MCF 10A (cell line): ENCODE data around the gene ZMIZ1. TPM values are rescaled to one million over a fixed set of nuclear protein-coding genes. Genes with fewer than 3 reads are reported as not detected.

Source experiments
- BruUV-seq: library from RNA; stranded (reverse); fragments of 400-500 nt; replicated peaks from 2 replicates; lab custom pipeline; 2021; lab: Mats Ljungman, UMichigan
- CTCF ChIA-PET: fragments of 300-600 bp; sonication (Branson Sonifier 250); formaldehyde crosslinking; extraction: SDS; loops from one replicate; lab custom pipeline; 2021; ENCODE audit warnings: antibody characterized with exemption, inconsistent platforms; lab: Yijun Ruan, JAX
- POLR2A ChIA-PET: fragments of 300-600, 350-650 bp; sonication (Branson Sonifier 250); formaldehyde crosslinking; extraction: SDS; loops from one replicate; lab custom pipeline; 2020; ENCODE audit warnings: antibody characterized with exemption, inconsistent platforms; lab: Yijun Ruan, JAX
- DNase-seq: peaks from one replicate; pipeline ENCODE4 v3.0.0-alpha.2; 2018; ENCODE audit not compliant: unreplicated experiment
- H3K27ac Mint-ChIP-seq: one replicate; pipeline ENCODE4 v1.8.0; 2022; ENCODE audit warnings: mild to moderate bottlenecking, low read depth, mixed read lengths; ENCODE audit not compliant: unreplicated experiment
- H3K27me3 Mint-ChIP-seq: one replicate; pipeline ENCODE4 v1.8.0; 2022; ENCODE audit warnings: mixed read lengths; ENCODE audit not compliant: insufficient read depth, unreplicated experiment
- H3K36me3 Mint-ChIP-seq: one replicate; pipeline ENCODE4 v1.8.0; 2022; ENCODE audit warnings: mild to moderate bottlenecking, moderate library complexity, mixed read lengths; ENCODE audit not compliant: insufficient read depth, unreplicated experiment
- H3K4me1 Mint-ChIP-seq: one replicate; pipeline ENCODE4 v1.8.0; 2022; ENCODE audit warnings: mixed read lengths; ENCODE audit not compliant: insufficient read depth, unreplicated experiment
- H3K4me3 Mint-ChIP-seq: one replicate; pipeline ENCODE4 v1.8.0; 2022; ENCODE audit warnings: mild to moderate bottlenecking, moderate library complexity, mixed read lengths; ENCODE audit not compliant: unreplicated experiment
- H3K9me3 Mint-ChIP-seq: one replicate; pipeline ENCODE4 v1.8.0; 2022; ENCODE audit warnings: mixed read lengths; ENCODE audit not compliant: unreplicated experiment
- intact Hi-C: fragments of 100-400 bp; cut with micrococcal nuclease; formaldehyde crosslinking; loops from 2 replicates; pipeline ENCODE4 v1.14.1; 2022
- total RNA-seq: library from RNA; stranded (reverse); gene quantifications from 2 replicates; pipeline ENCODE4 v1.2.3, GENCODE V29; 2022
- TF ChIP-seq, protein P1 (sequence below): fragments of 200-600 bp; IDR thresholded peaks from one replicate; pipeline ENCODE4 v1.8.0; 2022; ENCODE audit warnings: antibody characterized with exemption, mild to moderate bottlenecking; ENCODE audit not compliant: unreplicated experiment

Gene ZMIZ1
- total RNA-seq, 1 experiment from 2014 or later = 15.5 TPM

- POLR2A ChIA-PET = interaction anchor here (0.6 to 1.9 kb wide), 4 partner anchors 8 to 49 kb away, joined by 3 to 7 read pairs (median 4); no protein-coding TSS in a partner anchor
Observed at GRCh38 chr10:79128241-79128922, 59.6 kb downstream of the ZMIZ1 start.

GRCh38 chr10:79128923-79129305 is 60.1 kb downstream of the ZMIZ1 start:
- no peak overlapping the region for H3K4me3 Mint-ChIP-seq
- peaks cover 17% of the 10 kb centered on the region for H3K4me1 Mint-ChIP-seq
- CTCF ChIA-PET = interaction anchor here (0.5 to 1.7 kb wide), 2 partner anchors 14 to 17 kb away, joined by 3 to 5 read pairs; no protein-coding TSS in a partner anchor
- H3K27ac Mint-ChIP-seq = no peak overlapping the region
- TF ChIP-seq, protein P1, sequence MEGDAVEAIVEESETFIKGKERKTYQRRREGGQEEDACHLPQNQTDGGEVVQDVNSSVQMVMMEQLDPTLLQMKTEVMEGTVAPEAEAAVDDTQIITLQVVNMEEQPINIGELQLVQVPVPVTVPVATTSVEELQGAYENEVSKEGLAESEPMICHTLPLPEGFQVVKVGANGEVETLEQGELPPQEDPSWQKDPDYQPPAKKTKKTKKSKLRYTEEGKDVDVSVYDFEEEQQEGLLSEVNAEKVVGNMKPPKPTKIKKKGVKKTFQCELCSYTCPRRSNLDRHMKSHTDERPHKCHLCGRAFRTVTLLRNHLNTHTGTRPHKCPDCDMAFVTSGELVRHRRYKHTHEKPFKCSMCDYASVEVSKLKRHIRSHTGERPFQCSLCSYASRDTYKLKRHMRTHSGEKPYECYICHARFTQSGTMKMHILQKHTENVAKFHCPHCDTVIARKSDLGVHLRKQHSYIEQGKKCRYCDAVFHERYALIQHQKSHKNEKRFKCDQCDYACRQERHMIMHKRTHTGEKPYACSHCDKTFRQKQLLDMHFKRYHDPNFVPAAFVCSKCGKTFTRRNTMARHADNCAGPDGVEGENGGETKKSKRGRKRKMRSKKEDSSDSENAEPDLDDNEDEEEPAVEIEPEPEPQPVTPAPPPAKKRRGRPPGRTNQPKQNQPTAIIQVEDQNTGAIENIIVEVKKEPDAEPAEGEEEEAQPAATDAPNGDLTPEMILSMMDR = no peak
- POLR2A ChIA-PET = interaction anchor here (0.9 kb wide), 1 partner anchor 49 kb away, joined by 3 read pairs; no protein-coding TSS in a partner anchor
- H3K36me3 Mint-ChIP-seq = peaks cover 24% of the 10 kb centered on the region
- no TSS peak for BruUV-seq
- intact Hi-C loops = loop anchor here (5.0 kb wide), 1 partner anchor 57 kb away; no protein-coding TSS in a partner anchor
- no peaks in the 10 kb centered on the region for H3K9me3 Mint-ChIP-seq
- H3K27me3 Mint-ChIP-seq = no peaks in the 10 kb centered on the region
- no peak for DNase-seq

More at GRCh38 chr10:79128241-79128922, 59.6 kb downstream of the ZMIZ1 start:
- no peak for DNase-seq
- peaks cover 25% of the 10 kb centered on the region for H3K36me3 Mint-ChIP-seq
- H3K27me3 Mint-ChIP-seq = no peaks in the 10 kb centered on the region
- H3K9me3 Mint-ChIP-seq = no peaks in the 10 kb centered on the region
- intact Hi-C loops = loop anchor here (5.0 kb wide), 1 partner anchor 56 kb away; no protein-coding TSS in a partner anchor
- no TSS peak for BruUV-seq
- peaks cover 17% of the 10 kb centered on the region for H3K4me1 Mint-ChIP-seq
- CTCF ChIA-PET = interaction anchor here (0.5 to 1.8 kb wide), 5 partner anchors 11 to 67 kb away, joined by 3 to 9 read pairs (median 3); no protein-coding TSS in a partner anchor
- H3K27ac Mint-ChIP-seq = no peak overlapping the region
- TF ChIP-seq, protein P1 = no peak
- H3K4me3 Mint-ChIP-seq = no peak overlapping the region

DNA sequence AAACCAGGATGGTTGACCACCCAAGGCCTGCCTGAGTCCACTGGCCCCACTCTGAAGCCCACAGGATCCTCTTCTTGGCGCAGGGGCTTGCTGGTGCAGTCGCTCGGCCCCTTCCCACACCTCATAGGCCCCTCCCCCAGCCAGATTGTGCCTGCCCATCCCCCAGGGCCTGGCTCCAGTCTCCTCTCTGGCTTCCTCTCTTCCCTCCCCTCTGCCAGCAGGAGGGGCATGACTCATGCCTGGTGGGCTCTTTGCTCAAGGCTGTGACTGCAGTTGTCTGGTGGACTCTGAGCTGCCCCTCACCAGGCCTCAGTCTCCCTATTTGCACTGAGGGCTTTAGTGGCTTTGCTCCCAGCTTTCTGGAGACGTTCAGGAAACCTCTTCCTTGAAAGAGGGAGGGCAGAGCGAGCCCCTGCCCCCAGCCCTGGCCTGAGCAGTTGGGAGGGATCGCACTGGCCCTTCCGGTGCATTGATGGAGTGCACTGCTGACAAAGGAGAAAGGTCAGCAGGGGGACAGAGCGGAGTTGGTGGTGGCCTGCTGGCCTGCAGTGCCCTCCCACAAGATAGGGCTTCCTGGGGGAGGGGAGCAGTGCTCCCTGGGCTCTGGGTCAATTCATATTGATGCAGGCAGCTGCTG is 60.7 kb downstream of the ZMIZ1 start:
- TF ChIP-seq, protein P1 = no peak
- intact Hi-C loops = loop anchor here (5.0 kb wide), 1 partner anchor 57 kb away; no protein-coding TSS in a partner anchor

DNA sequence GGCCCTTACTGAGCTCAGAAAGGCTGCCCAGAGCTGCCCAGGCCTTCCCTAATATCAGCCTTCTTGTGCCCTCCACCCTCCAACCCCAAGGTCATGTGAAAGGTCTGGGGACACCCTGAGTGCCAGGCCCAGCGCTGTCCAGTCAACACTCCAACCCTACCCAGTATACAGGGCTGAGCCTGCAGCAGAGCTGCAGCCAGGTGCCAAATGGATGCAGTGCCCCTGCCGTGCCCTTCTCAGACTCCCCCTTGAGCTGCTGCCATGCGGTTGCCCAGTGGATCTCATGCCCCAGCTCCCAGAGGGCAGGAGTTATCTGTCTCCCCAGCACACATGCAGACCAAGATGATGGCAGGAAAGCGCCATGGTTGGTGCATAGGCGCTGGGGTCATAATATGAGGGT is 61.5 kb downstream of the ZMIZ1 start:
- POLR2A ChIA-PET = interaction anchor here (0.6 to 0.7 kb wide), 2 partner anchors 49 to 255 kb away, joined by 3 read pairs; no protein-coding TSS in a partner anchor
- CTCF ChIA-PET = interaction anchor here (0.9 to 1.7 kb wide), 3 partner anchors 15 to 66 kb away, joined by 4 to 7 read pairs (median 5); no protein-coding TSS in a partner anchor

More for the DNA sequence above, 60.7 kb downstream of the ZMIZ1 start:
- H3K9me3 Mint-ChIP-seq = no peaks in the 10 kb centered on the region
- DNase-seq = no peak
- H3K4me1 Mint-ChIP-seq = peaks cover 17% of the 10 kb centered on the region
- CTCF ChIA-PET = interaction anchor here (0.9 to 1.7 kb wide), 2 partner anchors 14 to 57 kb away, joined by 4 to 5 read pairs; no protein-coding TSS in a partner anchor
- POLR2A ChIA-PET = no interaction called here
- no peak overlapping the region for H3K27ac Mint-ChIP-seq
- no peak overlapping the region for H3K4me3 Mint-ChIP-seq
- BruUV-seq = no TSS peak
- H3K36me3 Mint-ChIP-seq = peaks cover 24% of the 10 kb centered on the region
- H3K27me3 Mint-ChIP-seq = no peaks in the 10 kb centered on the region

More for the DNA sequence above, 61.5 kb downstream of the ZMIZ1 start:
- H3K27ac Mint-ChIP-seq = no peak overlapping the region
- DNase-seq = no peak
- no TSS peak for BruUV-seq
- H3K36me3 Mint-ChIP-seq = peaks cover 25% of the 10 kb centered on the region
- H3K27me3 Mint-ChIP-seq = no peaks in the 10 kb centered on the region
- intact Hi-C loops = no loop called here
- H3K4me1 Mint-ChIP-seq = peaks cover 17% of the 10 kb centered on the region
- no peak overlapping the region for H3K4me3 Mint-ChIP-seq
- TF ChIP-seq, protein P1 = no peak
- H3K9me3 Mint-ChIP-seq = no peaks in the 10 kb centered on the region
